Gastrocnemius medialis (tissue), 4 donors: ENCODE measurements around the gene RETREG1.

Source experiments
- POLR2A ChIP-seq, 2 donors: fragments of 450-650 bp; IDR thresholded peaks; one replicate each; pipeline ENCODE4 v1.6.1; 2017; ENCODE audit warnings: antibody characterized with exemption in 2 of 2, mild to moderate bottlenecking in 2 of 2, moderate library complexity in 2 of 2
- TF ChIP-seq, protein P1 (sequence below), 5 experiments: fragments of 450-650 bp in 3 of 5; fragments of 200-600 bp in 2 of 5; sonication (generic) in 2 of 5; IDR thresholded peaks in 4 of 5; conservative IDR thresholded peaks in 1 of 5; 1 replicate in 4 of 5; 2 replicates in 1 of 5; pipeline ENCODE4 v1.5.1; 2016 to 2019; ENCODE audit warnings: antibody characterized with exemption in 5 of 5, mild to moderate bottlenecking in 3 of 5, moderate library complexity in 3 of 5

GRCh38 chr5:16563686-16564085 lies 53.1 kb downstream of the RETREG1 start:
- no peak for TF ChIP-seq POLR2A (IDR thresholded peaks at IDR 0.05)
- TF ChIP-seq, protein P1, sequence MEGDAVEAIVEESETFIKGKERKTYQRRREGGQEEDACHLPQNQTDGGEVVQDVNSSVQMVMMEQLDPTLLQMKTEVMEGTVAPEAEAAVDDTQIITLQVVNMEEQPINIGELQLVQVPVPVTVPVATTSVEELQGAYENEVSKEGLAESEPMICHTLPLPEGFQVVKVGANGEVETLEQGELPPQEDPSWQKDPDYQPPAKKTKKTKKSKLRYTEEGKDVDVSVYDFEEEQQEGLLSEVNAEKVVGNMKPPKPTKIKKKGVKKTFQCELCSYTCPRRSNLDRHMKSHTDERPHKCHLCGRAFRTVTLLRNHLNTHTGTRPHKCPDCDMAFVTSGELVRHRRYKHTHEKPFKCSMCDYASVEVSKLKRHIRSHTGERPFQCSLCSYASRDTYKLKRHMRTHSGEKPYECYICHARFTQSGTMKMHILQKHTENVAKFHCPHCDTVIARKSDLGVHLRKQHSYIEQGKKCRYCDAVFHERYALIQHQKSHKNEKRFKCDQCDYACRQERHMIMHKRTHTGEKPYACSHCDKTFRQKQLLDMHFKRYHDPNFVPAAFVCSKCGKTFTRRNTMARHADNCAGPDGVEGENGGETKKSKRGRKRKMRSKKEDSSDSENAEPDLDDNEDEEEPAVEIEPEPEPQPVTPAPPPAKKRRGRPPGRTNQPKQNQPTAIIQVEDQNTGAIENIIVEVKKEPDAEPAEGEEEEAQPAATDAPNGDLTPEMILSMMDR (IDR thresholded peaks at IDR 0.05 in 4 of 5, conservative IDR thresholded peaks at IDR 0.05 in 1 of 5), result no peak
